ENCODE results near the gene SPO11. TPM values are rescaled to one million over a fixed set of nuclear protein-coding genes. Genes with fewer than 3 reads are reported as not detected.

The SPO11 gene
- total and polyA plus RNA-seq, 2 of the 8 experiments (the other 6 are each of a cell fraction or from before 2014, with no cell fraction given): not detected

DNA sequence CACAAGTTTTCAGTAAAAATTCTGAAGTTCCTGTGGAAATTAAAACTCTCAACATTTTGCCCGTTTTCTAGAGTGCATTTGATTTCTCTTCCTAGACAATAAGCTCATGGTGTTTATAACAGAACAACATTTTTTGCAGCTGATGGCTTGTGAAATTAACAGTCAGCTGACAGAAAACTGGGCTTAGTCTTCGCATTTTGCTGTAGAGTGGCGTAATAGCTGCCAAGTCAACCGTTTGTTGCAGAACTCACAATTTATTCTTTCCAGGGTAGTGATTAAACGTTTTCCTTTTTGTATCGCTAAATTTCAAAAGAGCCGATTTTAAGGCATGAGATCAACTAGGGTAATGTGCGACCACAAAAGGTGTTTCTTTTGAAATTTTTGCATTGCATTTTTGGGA is 1.4 kb downstream of the SPO11 start:
- Histone ChIP-seq H3K4me2 (ENCODE audit: insufficient read depth in 1 of 2, low read depth in 2 of 2, low read length in 2 of 2) (no peak overlapping the region), H2BK20ac (ENCODE audit: low read length) (no peak overlapping the region), H3K9ac (replicated peaks in 1 of 4; ENCODE audit: extremely low read depth in 1 of 4, low read depth in 3 of 4, low read length in 3 of 4) (no peak overlapping the region), H3K23ac (ENCODE audit: insufficient read length) (no peak overlapping the region), H4K20me1 (replicated peaks in 1 of 2; ENCODE audit: control insufficient read depth in 1 of 2, insufficient read depth in 2 of 2, low read length in 2 of 2) (no peaks in the 10 kb centered on the region), H2BK12ac (ENCODE audit: low read depth, low read length) (no peak overlapping the region), H3K14ac (ENCODE audit: insufficient read length) (no peak overlapping the region), H3K27ac (ENCODE audit: low read depth, low read length) (no peak overlapping the region), H3K9me3 (ENCODE audit: insufficient read depth in 2 of 2, low read depth in 1 of 2, low read length in 1 of 2) (no peaks in the 10 kb centered on the region), H2AK5ac (ENCODE audit: low read depth, low read length) (no peak overlapping the region), H4K5ac (ENCODE audit: insufficient read length, low read depth, low read length) (no peak overlapping the region), H3K27me3 (replicated peaks in 1 of 4; ENCODE audit: control insufficient read depth in 3 of 4, extremely low read depth in 1 of 4, insufficient read depth in 3 of 4, low read length in 3 of 4) (peaks cover 0 to 3% (median 0%) of the 10 kb centered on the region in 4 experiments; a peak in 2 of 7 replicates), H3K4me3 (ENCODE audit: extremely low read depth in 1 of 4, insufficient read depth in 2 of 4, low read depth in 3 of 4, low read length in 4 of 4) (no peak overlapping the region), H4K91ac (replicated peaks; ENCODE audit: insufficient read length, low read length) (no peak overlapping the region), H3K79me2 (ENCODE audit: control insufficient read depth in 1 of 2, insufficient read depth in 2 of 2, low read length in 2 of 2) (no peaks in the 10 kb centered on the region), H3K79me1 (ENCODE audit: low read depth, low read length) (no peaks in the 10 kb centered on the region), H2BK5ac (ENCODE audit: low read depth, low read length) (no peak overlapping the region), H3K4me1 (replicated peaks in 1 of 4; ENCODE audit: control insufficient read depth in 3 of 4, insufficient read depth in 4 of 4, low read length in 3 of 4) (peaks cover 0 to 7% (median 2%) of the 10 kb centered on the region in 4 experiments; a peak in 1 of 7 replicates), H2BK120ac (replicated peaks; ENCODE audit: low read depth, low read length) (no peak overlapping the region), H3K4ac (replicated peaks; ENCODE audit: insufficient read length, low read depth, low read length) (no peak overlapping the region), H3K56ac (replicated peaks; ENCODE audit: insufficient read length, low read depth, low read length) (no peak overlapping the region), H3K18ac (ENCODE audit: extremely low read depth, low read length) (no peak overlapping the region), H2AFZ (ENCODE audit: low read length) (no peak overlapping the region), H3K36me3 (ENCODE audit: control insufficient read depth in 2 of 4, insufficient read depth in 4 of 4, low read length in 3 of 4) (no peaks in the 10 kb centered on the region), H3K23me2 (ENCODE audit: low read depth, low read length) (no peaks in the 10 kb centered on the region), H4K8ac (ENCODE audit: extremely low read depth, insufficient read depth, low read length) (no peak overlapping the region), H2BK15ac (ENCODE audit: low read length) (no peak overlapping the region)
- ChIA-PET CTCF (ENCODE audit: partially characterized antibody) (interaction anchor here (0.7 to 12.8 kb wide), 23 partner anchors 10 to 245 kb away, joined by 3 to 150 read pairs (median 8); no protein-coding TSS in a partner anchor), POLR2A (ENCODE audit: partially characterized antibody) (no interaction called here)
- DNase-seq (ENCODE audit: low read depth in 1 of 2, low spot score in 2 of 2) (no peak), FAIRE-seq (no peak)
- 81% methylated on average over 8 of the region's 8 CpGs; no CpG with 5 or more reads in 1 of the 2 experiments for WGBS, 2 experiments (ENCODE audit: extremely low coverage in 1 of 2, insufficient coverage in 1 of 2, insufficient read length in 1 of 2, insufficient replicate concordance in 2 of 2, low coverage in 1 of 2, low lambda C conversion rate in 2 of 2, missing lambda C conversion rate in 1 of 2)
- no peak for TF ChIP-seq RNF2 (IDR thresholded peaks at IDR 0.05; ENCODE audit: borderline replicate concordance, low read depth, low read length, missing control alignments, poor library complexity, severe bottlenecking)
- no peak for TF ChIP-seq CHD1 (IDR thresholded peaks at IDR 0.05; ENCODE audit: low read depth, low read length)
- no peak for TF ChIP-seq HDAC2 (IDR thresholded peaks at IDR 0.05; ENCODE audit: borderline replicate concordance in 1 of 2, low read depth in 2 of 2, low read length in 2 of 2)
- TF ChIP-seq RXRA (IDR thresholded peaks at IDR 0.05; ENCODE audit: insufficient read depth, low read depth, low read length): no peak
- TF ChIP-seq GABPA (IDR thresholded peaks at IDR 0.05; ENCODE audit: borderline replicate concordance, insufficient read depth, low read length): no peak
- TF ChIP-seq BRCA1 (IDR thresholded peaks at IDR 0.05; ENCODE audit: low read depth, low read length): no peak
- TF ChIP-seq KDM1A (IDR thresholded peaks at IDR 0.05; ENCODE audit: borderline replicate concordance, low read length): no peak
- no peak for TF ChIP-seq CTBP2 (IDR thresholded peaks at IDR 0.05; ENCODE audit: borderline replicate concordance, insufficient read depth, insufficient read length, low read length)
- TF ChIP-seq SIRT6 (IDR thresholded peaks at IDR 0.05; ENCODE audit: low read length): no peak
- TF ChIP-seq POLR2AphosphoS5 (IDR thresholded peaks at IDR 0.05; ENCODE audit: low read depth, low read length): no peak
- TF ChIP-seq YY1 (IDR thresholded peaks at IDR 0.05; ENCODE audit: low read depth, low read length): no peak
- TF ChIP-seq SP4 (IDR thresholded peaks at IDR 0.05; ENCODE audit: low read length): no peak
- no peak for TF ChIP-seq CBX5 (IDR thresholded peaks at IDR 0.05; ENCODE audit: low read depth, low read length)

Data from H1 (cell line).